DND-41 (cell line): Measurements from ENCODE around the gene OSBPL9.

ENCODE experiments used
- EZH2 ChIP-seq: IDR thresholded peaks from 3 replicates; pipeline ENCODE4 v1.6.1; 2012; ENCODE audit warnings: borderline replicate concordance, low read depth, mild to moderate bottlenecking, moderate library complexity, low read length, inconsistent platforms; ENCODE audit not compliant: severe bottlenecking
- TF ChIP-seq, protein P1 (sequence below): IDR thresholded peaks from 2 replicates; pipeline ENCODE4 v1.5.1; 2012; ENCODE audit warnings: borderline replicate concordance, low read length, moderate library complexity, mild to moderate bottlenecking; ENCODE audit not compliant: poor library complexity, severe bottlenecking; ENCODE audit errors: extremely low read depth

DNA sequence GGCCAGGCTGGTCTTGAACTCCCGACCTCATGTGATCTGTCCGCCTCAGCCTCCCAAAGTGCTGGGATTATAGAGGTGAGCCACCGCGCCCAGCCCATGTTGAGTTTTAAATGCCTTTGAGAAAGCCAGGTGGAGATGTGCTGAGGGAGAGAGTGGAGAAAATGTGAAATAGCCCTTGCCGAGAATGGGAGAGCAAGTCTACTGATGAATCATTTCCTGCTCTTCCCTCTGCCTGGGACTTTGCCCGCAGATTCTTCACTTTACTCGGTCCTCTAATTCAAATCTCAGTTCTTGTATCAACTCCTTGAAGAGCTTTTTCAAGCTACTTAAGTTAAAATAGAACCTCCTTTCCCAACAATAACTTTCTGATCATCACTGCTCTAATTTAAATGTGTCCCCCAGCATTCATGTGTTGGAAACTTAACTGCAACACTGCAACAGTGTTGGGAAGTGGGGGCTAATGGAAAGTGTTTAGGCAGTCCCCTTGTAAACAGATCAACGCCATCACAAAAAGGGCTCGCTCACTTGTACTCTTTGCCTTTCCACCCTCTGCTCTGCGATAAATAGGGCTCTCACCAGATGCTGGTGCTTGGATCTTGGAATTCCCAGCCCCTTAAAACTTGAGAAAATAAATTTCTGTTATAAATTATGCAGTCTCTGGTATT, 27.8 kb downstream of the OSBPL9 start:
- TF ChIP-seq EZH2: no peak
- TF ChIP-seq, protein P1, sequence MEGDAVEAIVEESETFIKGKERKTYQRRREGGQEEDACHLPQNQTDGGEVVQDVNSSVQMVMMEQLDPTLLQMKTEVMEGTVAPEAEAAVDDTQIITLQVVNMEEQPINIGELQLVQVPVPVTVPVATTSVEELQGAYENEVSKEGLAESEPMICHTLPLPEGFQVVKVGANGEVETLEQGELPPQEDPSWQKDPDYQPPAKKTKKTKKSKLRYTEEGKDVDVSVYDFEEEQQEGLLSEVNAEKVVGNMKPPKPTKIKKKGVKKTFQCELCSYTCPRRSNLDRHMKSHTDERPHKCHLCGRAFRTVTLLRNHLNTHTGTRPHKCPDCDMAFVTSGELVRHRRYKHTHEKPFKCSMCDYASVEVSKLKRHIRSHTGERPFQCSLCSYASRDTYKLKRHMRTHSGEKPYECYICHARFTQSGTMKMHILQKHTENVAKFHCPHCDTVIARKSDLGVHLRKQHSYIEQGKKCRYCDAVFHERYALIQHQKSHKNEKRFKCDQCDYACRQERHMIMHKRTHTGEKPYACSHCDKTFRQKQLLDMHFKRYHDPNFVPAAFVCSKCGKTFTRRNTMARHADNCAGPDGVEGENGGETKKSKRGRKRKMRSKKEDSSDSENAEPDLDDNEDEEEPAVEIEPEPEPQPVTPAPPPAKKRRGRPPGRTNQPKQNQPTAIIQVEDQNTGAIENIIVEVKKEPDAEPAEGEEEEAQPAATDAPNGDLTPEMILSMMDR: no peak
